HG02588 (cell line): ENCODE results near the gene MAN2B2.
"Not testable (repeated sequence)": the region's sequence is repeated elsewhere in the genome, so short reads cannot be mapped to it uniquely, and the experiment has no call there.

Source experiments
- ATAC-seq: cut with Tn5 transposase; IDR thresholded peaks from one replicate; pipeline ENCODE4 v1.9.1; 2021; ENCODE audit warnings: mild to moderate bottlenecking, moderate library complexity; ENCODE audit not compliant: unreplicated experiment

Gene MAN2B2

DNA sequence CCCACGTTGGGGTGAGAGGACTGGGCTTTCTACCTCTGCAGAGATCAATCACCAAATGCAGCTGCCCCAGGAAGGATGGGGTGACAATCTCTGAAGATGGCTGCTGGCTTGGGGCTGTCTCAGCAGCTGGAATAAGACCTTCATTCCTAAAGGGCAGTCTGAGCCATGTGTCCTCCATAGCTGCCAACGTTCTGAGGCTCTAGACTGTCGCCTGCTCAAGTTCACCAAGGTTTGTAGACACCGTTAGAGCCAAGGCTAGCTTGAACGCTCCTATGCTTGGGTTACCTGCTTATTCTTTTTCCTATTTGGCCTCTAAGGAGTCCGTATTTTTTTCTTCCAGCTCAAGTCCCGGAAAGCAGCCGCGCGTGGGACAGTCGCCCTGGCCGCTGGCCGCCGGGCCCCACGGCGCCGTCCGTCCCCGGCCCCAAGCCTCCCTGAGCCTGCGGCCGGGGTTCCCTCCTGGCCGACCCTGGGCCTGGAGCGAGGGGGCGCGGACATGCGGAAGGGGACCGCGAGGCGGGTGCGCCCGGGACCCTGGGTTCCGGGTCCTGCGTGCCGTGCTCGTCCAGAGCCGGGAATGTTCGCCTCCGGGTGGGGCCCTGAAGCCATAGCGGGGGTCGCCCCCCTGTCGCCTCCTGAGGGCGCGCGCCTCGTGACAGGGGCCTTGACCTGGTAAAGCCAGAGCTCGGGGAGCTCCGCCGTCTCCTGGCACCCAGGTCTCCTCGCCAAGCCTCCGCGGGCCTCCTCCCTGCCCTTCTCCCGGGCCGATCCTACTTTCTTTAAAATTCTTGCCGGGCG lies 88.8 kb downstream of the MAN2B2 start:
- ATAC-seq: no peak

- ATAC-seq: no peak
Observed at GRCh38 chr4:6665320-6665654, 90.3 kb downstream of the MAN2B2 start.

GRCh38 chr4:6668391-6668790 lies 93.4 kb downstream of the MAN2B2 start:
- ATAC-seq: no peak

DNA sequence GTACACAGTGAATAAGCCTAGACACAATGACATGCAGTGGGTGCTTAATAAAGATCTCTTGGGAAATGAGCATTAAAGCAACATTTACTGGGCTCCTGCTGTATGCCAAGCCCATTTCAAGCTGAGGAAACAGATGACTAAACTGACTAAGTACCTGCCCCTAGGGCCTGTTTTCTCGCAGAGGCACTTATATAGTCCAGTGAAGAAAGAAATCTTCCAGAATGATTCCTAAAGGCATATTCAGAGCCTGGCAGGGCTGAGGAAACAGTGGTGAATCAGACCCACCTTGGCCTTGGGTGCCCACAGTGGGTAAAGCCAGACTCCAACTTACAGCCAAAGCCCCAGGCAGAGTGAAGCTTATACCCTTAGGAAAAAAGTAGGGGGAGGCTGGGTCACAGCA lies 96.7 kb downstream of the MAN2B2 start:
- no peak for ATAC-seq

DNA sequence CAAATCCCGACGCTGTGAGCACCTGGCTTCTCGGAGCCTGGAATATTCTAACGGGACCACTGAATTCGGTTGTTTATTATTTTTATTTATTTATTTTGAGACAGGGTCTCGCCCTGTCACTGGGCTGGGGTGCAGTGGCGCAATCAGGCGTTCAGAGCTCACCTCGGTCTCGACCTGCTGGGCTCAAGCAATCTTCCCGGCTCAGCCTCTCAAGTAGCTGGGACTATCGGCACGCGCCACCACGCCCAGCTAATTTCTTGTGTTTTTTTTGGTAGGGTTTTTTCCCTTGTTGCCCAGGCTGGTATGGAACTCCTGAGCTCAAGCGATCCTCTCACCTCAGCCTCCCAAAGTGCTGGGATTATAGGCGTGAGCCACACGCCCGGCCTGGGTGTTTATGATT lies 97.1 kb downstream of the MAN2B2 start:
- ATAC-seq: no peak

DNA sequence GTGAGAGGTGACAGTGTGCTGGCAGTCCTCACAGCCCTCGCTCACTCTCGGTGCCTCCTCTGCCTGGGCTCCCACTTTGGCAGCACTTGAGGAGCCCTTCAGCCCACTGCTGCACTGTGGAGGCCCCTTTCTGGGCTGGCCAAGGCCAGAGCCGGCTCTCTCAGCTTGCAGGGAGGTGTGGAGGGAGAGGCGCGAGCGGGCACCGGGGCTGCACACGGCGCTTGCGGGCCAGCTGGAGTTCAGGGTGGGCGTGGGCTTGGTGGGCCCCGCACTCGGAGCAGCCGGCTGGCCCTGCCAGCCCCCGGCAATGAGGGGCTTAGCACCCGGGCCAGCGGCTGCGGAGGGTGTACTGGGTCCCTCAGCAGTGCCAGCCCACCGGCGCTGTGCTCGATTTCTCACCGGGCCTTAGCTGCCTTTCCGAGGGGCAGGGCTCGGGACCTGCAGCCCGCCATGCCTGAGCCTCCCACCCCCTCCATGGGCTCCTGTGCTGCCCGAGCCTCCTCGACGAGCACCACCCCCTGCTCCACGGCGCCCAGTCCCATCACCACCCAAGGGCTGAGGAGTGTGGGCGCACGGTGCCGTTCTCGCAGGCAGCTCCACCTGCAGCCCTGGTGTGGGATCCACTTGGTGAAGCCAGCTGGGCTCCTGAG lies 97.7 kb downstream of the MAN2B2 start:
- not testable (repeated sequence) for ATAC-seq
